ENCODE data around the gene TMEM132A. TPM values are rescaled to one million over a fixed set of nuclear protein-coding genes. Genes with fewer than 3 reads are reported as not detected.

The TMEM132A gene
- total and polyA plus RNA-seq, 10 of the 15 experiments (the other 5 are each of a cell fraction or from before 2014, with no cell fraction given): 0.16 to 25.0 (median 4.3) TPM

GRCh38 chr11:60934124-60934789 is 10.0 kb downstream of the TMEM132A start:
- WGBS (ENCODE audit: insufficient coverage, insufficient replicate concordance, low lambda C conversion rate, missing lambda C conversion rate): 92% methylated on average over 57 of the region's 57 CpGs
- ChIA-PET CTCF (interaction anchor here (0.5 to 1.3 kb wide), 3 partner anchors 18 to 393 kb away, joined by 3 to 4 read pairs (median 3); no protein-coding TSS in a partner anchor), POLR2A (interaction anchor here (1.7 kb wide), 1 partner anchor 20 kb away, joined by 5 read pairs; no protein-coding TSS in a partner anchor)

GRCh38 chr11:60934790-60935605 is 10.7 kb downstream of the TMEM132A start:
- ChIA-PET SMC1A (ENCODE audit: uncharacterized antibody, unreplicated experiment) (no interaction called here), POLR2A (no interaction called here), CTCF (interaction anchor here (0.9 to 1.3 kb wide), 2 partner anchors 19 to 35 kb away, joined by 3 to 4 read pairs; no protein-coding TSS in a partner anchor), RAD21 (ENCODE audit: unreplicated experiment) (no interaction called here)
- Histone ChIP-seq H3K79me2 (ENCODE audit: control insufficient read depth, insufficient read depth, low read length) (no peaks in the 10 kb centered on the region), H3K36me3 (ENCODE audit: control insufficient read depth in 2 of 2, insufficient read depth in 2 of 2, low read length in 1 of 2) (peaks cover 5 to 13% of the 10 kb centered on the region in 2 experiments), H3K9me3 (replicated peaks; ENCODE audit: control insufficient read depth, insufficient read depth, low read length) (no peaks in the 10 kb centered on the region), H2AFZ (ENCODE audit: control insufficient read depth, low read depth, low read length) (no peak overlapping the region), H3K4me2 (ENCODE audit: control insufficient read depth, insufficient read depth) (no peak overlapping the region), H3K27ac (ENCODE audit: control insufficient read depth, insufficient read depth) (no peak overlapping the region), H3K4me3 (no peak overlapping the region), H3K9ac (ENCODE audit: control insufficient read depth, insufficient read depth, low read length) (no peak overlapping the region), H3K27me3 (replicated peaks in 1 of 2; ENCODE audit: control insufficient read depth in 2 of 2, insufficient read depth in 2 of 2, low read length in 1 of 2) (no peaks in the 10 kb centered on the region), H3K4me1 (ENCODE audit: control insufficient read depth, insufficient read depth, low read length) (peaks cover 17% of the 10 kb centered on the region), H4K20me1 (ENCODE audit: control insufficient read depth, insufficient read depth) (no peaks in the 10 kb centered on the region)
- TF ChIP-seq POLR2A (IDR thresholded peaks at IDR 0.05; ENCODE audit: low read depth, low read length): peak; percentile 2; the same call in 1 of the 2 replicates
- no peak for TF ChIP-seq SMAD1 (IDR thresholded peaks at IDR 0.05; ENCODE audit: low read depth, partially characterized antibody)
- peak; percentile 76 for TF ChIP-seq BCL3 (IDR thresholded peaks at IDR 0.05; ENCODE audit: borderline replicate concordance, insufficient read depth, low read depth, low read length, poor library complexity, severe bottlenecking)
- no peak for TF ChIP-seq KLF5 (IDR thresholded peaks at IDR 0.05; ENCODE audit: partially characterized antibody)
- 0 out of 2 replicates have a peak, but pooled peaks have one; percentile 15 for TF ChIP-seq ATF2 (IDR thresholded peaks at IDR 0.05; ENCODE audit: low read length)
- no peak for TF ChIP-seq RAD21 (IDR thresholded peaks at IDR 0.05; ENCODE audit: insufficient read depth, low read depth, low read length)
- no peak for TF ChIP-seq ZNF24 (IDR thresholded peaks at IDR 0.05)
- peak; percentile 42; the same call in 1 of the 2 replicates for TF ChIP-seq POLR2AphosphoS5 (IDR thresholded peaks at IDR 0.05; ENCODE audit: low read length)
- intact Hi-C loops (cut with micrococcal nuclease; ENCODE audit: unreplicated experiment) (no loop called here), in situ Hi-C loops (cut with MboI) (no loop called here)
- DNase-seq (ENCODE audit: low read depth, low spot score) (no peak), FAIRE-seq (no peak), ATAC-seq (peak; percentile 2)
- WGBS (ENCODE audit: insufficient coverage, insufficient replicate concordance, low lambda C conversion rate, missing lambda C conversion rate): 32% methylated on average over 21 of the region's 21 CpGs
- no TSS peak for BruUV-seq (replicated peaks)

More at GRCh38 chr11:60934124-60934789, 10.0 kb downstream of the TMEM132A start:
- BruUV-seq (replicated peaks): no TSS peak
- H3K27ac ChIP-seq (ENCODE audit: control insufficient read depth, insufficient read depth): no peak overlapping the region
- H3K27me3 ChIP-seq (replicated peaks in 1 of 2; ENCODE audit: control insufficient read depth in 2 of 2, insufficient read depth in 2 of 2, low read length in 1 of 2): no peaks in the 10 kb centered on the region
- intact Hi-C loops (cut with micrococcal nuclease; ENCODE audit: unreplicated experiment): no loop called here
- RAD21 ChIA-PET (ENCODE audit: unreplicated experiment): no interaction called here
- DNase-seq (ENCODE audit: low read depth, low spot score): no peak
- H3K79me2 ChIP-seq (ENCODE audit: control insufficient read depth, insufficient read depth, low read length): no peaks in the 10 kb centered on the region
- H3K36me3 ChIP-seq (ENCODE audit: control insufficient read depth in 2 of 2, insufficient read depth in 2 of 2, low read length in 1 of 2): peaks cover 2 to 13% of the 10 kb centered on the region in 2 experiments
- no peak overlapping the region for H3K4me3 ChIP-seq
- SMC1A ChIA-PET (ENCODE audit: uncharacterized antibody, unreplicated experiment): interaction anchor here (1.0 kb wide), 1 partner anchor 15 kb away, joined by 3 read pairs; no protein-coding TSS in a partner anchor
- FAIRE-seq: no peak
- H3K4me1 ChIP-seq (ENCODE audit: control insufficient read depth, insufficient read depth, low read length): peaks cover 17% of the 10 kb centered on the region
- H3K9me3 ChIP-seq (replicated peaks; ENCODE audit: control insufficient read depth, insufficient read depth, low read length): no peaks in the 10 kb centered on the region
- H3K4me2 ChIP-seq (ENCODE audit: control insufficient read depth, insufficient read depth): no peak overlapping the region
- H4K20me1 ChIP-seq (ENCODE audit: control insufficient read depth, insufficient read depth): no peaks in the 10 kb centered on the region
- peak; percentile 72 for TF ChIP-seq POLR2A (IDR thresholded peaks at IDR 0.05; ENCODE audit: low read depth, low read length)
- TF ChIP-seq CBX5 (IDR thresholded peaks at IDR 0.05; ENCODE audit: low read depth): no peak
- TF ChIP-seq ZNF207 (IDR thresholded peaks at IDR 0.05; ENCODE audit: borderline replicate concordance): no peak
- in situ Hi-C loops (cut with MboI): no loop called here
- ATAC-seq: no peak
- no peak overlapping the region for H3K9ac ChIP-seq (ENCODE audit: control insufficient read depth, insufficient read depth, low read length)
- H2AFZ ChIP-seq (ENCODE audit: control insufficient read depth, low read depth, low read length): no peak overlapping the region
